HCEC 1CT (cell line): ENCODE measurements around the gene GIGYF1.
"Not testable (repeated sequence)": the region's sequence is repeated elsewhere in the genome, so short reads cannot be mapped to it uniquely, and the experiment has no call there.

Source experiments
- DNase-seq: peaks from one replicate; pipeline ENCODE4 v3.0.0-alpha.2; 2017

The GIGYF1 gene

GRCh38 chr7:100708395-100708794 lies 14.3 kb upstream of the GIGYF1 start:
- no peak for DNase-seq

DNA sequence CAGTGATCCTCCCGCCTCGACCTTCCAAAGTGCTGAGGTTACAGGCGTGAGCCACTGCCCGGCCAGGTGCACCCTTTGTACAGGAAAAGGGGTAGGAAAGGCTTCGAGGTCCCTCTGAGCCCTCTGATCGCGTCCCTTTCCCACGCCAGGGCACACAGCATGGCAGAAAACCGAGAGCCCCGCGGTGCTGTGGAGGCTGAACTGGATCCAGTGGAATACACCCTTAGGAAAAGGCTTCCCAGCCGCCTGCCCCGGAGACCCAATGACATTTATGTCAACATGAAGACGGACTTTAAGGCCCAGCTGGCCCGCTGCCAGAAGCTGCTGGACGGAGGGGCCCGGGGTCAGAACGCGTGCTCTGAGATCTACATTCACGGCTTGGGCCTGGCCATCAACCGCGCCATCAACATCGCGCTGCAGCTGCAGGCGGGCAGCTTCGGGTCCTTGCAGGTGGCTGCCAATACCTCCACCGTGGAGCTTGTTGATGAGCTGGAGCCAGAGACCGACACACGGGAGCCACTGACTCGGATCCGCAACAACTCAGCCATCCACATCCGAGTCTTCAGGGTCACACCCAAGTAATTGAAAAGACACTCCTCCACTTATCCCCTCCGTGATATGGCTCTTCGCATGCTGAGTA lies 12.7 kb upstream of the GIGYF1 start:
- no peak for DNase-seq

- peak; percentile 97 for DNase-seq
Observed at GRCh38 chr7:100705753-100706671, 12.0 kb upstream of the GIGYF1 start, which contains the start of gene POP7. TSS of gene POP7 (plus strand) at chr7:100706121. CDS start at chr7:100706831, 710 bp downstream.

GRCh38 chr7:100705320-100705752 lies 11.3 kb upstream of the GIGYF1 start:
- peak; percentile 47 for DNase-seq

DNA sequence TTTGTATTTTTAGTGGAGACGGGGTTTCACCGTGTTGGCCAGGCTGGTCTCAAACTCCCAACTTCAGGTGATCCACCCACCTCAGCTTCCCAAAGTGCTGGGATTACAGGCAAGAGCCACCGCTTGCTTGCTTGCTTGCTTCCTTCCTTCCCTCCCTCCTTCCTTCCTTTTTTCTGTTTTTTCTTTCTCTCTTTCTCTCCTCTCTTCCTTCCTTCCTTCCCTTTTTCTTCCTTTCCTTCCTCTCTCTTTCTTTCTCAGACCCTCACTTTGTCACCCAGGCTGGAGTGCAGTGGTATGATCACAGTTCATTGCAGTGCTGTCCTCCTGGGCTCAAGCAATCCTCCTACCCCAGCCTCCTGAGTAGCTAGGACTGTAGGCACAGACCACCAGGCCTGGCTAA lies 7.0 kb upstream of the GIGYF1 start:
- not testable (repeated sequence) for DNase-seq

DNA sequence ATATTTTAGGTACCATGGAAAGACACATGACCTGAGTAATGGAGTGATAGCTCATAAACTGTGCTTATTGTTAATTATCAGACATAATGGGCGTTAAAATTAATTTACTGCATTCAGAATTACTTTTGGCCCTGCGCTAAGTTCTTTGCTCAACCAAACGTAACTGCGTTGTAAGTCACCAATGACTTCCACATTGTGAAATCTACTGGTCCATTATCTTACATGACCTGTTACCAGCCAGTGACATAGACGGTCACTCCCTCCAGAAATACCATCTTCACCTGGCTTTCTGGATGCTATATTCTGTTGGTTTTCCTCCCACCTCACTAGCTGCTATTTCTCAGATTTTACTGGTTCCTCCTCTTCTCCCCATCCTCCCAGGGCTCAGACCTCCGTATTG lies 5.0 kb upstream of the GIGYF1 start:
- DNase-seq = no peak

DNA sequence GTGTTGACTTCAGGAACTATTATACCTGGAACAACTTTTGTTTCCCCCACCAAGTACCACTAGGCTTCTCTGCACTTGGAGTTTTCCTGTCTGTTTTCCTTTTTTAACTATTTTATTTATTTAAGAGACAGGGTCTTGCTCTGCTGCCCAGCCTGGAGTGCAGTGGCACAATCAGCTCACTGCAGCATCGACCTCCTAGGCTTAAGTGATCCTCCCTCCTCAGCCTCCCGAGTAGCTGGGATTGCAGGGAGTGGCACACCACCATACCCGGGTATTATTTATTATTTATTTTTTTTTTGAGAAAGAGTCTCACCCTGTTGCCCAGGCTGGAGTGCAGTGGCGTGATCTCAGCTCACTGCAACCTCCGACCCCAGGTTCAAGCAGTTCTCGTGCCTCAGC lies 2.1 kb upstream of the GIGYF1 start:
- no peak for DNase-seq

- DNase-seq = no peak
Observed at GRCh38 chr7:100693312-100694097, 545 bp downstream of the GIGYF1 start.

GRCh38 chr7:100692578-100692961 lies 1.5 kb downstream of the GIGYF1 start:
- DNase-seq = no peak

DNA sequence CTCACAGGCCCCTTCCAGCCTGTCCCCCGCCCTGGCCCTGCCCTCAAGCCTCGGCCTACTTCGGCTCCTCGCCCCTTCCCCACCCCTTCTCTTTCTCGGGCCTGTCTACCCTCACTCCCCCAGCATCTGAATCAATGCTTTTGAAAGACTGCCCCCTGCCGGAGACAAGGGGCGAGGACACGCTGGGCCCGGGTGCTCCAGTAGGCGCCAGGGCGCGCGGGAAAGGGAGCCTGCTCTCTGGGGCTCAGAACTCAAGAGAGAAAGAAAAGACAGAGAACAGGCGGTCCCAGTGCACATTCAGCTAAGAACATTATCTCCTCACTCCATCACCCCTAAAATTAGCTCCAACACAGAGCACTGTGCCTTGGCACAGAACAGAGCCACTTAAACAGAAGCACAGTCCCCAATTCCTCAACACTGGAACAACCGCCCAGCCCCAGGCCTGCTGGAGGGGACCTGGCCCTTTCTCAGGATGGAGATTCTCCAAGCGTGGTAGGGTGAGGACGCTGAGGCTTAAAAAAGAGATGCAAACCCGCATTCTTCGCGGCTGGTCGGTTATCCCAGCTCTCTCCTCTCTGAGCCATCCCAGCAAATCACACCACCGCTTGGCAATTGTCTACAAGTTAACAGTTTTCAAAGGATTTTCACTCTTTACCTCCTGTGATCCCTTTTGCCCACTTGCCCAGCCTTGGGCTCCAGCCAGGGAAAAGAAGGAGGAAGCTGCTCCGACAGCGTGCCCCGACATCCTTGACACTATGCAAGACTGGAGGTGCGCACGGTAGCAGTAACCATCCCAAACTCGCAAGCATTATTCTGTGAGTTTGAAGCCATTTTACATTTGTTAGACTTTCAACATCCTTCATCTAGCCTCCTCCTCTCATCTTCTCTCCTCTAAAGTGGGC lies 2.1 kb downstream of the GIGYF1 start:
- DNase-seq = peak; percentile 56

DNA sequence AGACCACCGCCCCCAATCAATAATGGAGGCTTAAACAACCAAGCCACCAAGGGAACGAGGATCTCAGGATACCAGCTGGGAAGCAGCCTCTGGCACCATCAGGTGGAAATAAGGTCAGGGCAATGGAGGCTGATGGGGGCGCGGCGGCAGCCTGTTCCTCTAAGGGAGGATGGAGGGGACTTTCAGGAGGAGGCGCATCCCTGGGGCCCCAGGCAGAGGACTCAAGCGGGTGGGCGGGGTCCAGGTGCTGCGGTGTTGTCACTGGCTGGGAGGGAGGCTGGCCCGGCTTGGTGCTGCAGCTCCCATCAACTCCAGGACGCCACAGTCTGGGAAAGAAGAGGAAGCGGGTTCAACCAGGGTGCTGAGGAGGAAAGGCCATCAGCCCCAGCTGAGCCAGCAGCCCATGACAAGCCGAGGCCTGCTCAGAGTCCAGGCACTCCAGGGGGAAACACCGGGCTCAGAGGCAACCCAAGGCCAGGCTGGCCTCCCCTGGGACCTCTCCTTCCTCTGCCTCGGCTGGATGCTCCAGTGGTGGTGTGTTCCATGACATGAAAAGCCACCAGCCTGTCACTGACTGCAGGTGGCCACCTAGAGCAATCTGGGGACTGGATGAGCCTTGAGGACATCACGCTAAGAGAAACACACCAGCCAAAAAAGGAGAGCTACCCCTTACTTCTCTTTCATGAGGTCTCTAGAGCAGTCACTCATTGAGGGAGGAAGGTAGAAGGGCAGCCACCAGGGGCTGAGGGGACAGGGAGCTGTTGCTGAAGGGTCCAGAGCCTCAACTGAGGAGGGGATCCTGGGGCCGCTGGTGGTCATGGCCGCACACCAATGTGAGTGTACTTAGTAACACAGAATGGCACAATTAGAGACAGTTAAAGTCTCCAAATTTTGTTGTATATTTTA lies 4.6 kb downstream of the GIGYF1 start:
- DNase-seq = no peak

GRCh38 chr7:100688326-100688860 lies 5.7 kb downstream of the GIGYF1 start:
- no peak for DNase-seq

GRCh38 chr7:100687751-100688300 lies 6.2 kb downstream of the GIGYF1 start:
- no peak for DNase-seq

DNA sequence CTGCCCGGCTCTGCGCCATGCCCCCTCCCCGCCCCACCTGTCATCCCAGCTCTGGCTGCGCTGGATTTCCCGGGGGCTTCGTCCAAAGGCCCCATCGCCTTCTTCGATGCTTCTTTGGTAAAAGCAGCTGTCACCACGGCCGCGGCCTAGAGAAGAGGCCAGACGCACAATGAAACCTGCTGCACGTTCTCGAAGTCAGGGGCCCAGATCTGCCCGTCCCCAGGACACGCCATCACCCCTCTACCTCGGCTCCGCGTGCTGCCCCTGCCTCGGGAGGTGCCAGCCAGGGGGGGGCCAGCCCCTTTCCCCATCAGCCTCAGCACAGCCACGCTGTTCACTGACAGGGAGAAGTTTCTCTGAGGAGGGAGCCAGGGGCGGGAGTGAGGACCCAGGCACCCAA lies 6.8 kb downstream of the GIGYF1 start:
- DNase-seq = no peak

DNA sequence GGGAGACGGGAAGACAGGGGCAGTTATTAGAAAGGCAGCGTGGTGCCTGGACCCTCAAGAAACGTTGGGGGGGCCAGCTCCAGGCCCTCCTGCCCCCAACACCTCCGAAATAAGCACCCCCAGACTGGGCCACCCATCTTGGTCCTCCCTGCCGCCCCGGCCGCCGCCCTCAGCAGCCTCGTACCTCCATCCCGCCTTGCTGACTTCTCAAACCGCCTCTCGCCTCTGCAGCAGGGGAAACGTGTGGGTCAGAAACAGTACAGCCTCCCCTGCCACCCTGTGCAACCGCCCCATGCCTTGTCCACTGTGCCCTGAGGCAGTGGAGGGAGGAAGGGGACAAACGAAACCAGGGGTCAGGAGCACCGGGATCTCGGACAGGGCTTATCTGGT lies 7.2 kb downstream of the GIGYF1 start:
- no peak for DNase-seq

DNA sequence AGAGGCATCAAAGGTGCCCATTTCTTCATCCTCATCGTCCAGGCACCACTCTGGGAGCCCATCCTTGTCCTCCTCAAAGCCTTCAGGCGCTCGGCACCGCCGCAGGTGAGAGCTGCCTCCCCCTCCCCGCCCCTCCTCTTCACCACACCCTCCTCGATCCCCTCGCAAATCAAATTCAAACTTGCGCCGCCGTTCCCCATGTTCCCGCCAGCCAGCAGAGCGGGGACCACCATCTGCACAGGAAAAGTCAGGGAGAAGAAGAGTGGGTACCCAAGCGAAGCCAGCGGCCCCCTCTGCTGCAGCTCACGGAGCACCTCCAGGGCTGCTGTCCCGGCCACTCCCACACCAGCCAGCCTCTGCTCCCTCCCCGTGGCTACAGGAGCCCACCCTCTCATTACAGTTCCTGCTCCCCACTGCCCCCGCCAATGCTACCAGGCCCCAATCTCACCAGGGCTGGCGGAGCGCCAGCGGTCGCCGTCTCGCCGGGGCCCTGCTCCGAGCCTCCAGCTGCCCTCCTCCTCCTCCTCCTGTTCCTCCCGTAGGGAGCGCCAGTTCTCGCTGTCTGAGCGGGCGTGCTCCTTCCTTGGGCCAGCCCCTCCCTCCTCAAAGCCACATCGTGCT lies 7.7 kb downstream of the GIGYF1 start:
- DNase-seq = no peak

DNA sequence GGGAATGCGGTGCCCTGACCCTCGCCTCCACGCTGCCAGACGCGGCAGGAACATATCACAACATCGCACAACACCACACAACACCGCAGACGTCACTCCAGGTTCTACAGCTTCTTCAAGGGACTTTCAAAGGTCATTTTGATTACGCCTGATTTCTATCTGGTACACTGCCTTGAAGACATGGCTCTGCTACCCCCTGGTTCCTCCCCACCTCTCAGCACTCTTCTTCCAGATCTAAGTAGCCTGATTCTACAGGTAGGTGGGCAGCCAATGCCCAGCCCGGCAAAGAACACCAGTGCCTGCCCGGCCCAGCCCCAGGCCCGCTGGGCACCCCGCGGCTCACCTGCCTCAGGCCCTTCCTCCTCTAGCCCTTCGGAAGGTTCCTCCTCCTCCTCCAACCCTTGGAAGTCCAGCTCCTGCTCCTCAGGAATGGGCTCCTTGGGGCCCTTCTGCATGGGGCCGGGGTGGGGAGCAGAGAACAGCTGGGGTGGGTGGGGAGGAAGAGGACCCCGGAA lies 8.4 kb downstream of the GIGYF1 start:
- no peak for DNase-seq

- DNase-seq = no peak
Observed at GRCh38 chr7:100685049-100685605, 8.9 kb downstream of the GIGYF1 start.

DNA sequence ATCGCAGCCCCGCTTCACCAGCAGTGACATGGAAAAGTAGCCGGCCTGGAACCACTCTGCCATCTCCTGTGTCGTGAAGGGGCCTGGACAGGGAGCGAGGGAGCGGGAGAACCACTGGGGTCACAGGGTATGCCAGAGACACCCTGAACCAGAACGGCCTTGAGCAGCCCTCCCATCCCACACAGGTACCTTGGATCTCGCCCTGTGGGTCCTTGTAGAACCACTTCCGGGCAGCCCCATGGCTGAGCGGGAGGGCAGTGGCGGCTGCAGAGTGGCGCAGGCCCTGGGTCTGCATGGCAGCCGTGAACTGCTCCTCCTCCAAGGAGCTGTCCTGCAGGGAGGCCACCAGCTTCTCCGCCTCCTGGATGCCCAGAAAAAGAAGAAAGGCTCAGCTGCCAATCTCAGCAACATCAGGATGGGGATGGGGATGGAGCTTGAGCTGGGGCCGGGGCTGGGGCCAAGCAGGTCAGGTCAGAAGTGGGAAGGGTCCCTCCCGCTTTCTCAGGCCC lies 9.5 kb downstream of the GIGYF1 start:
- no peak for DNase-seq
